ENCODE results near the gene ZBTB49. TPM values are rescaled to one million over a fixed set of nuclear protein-coding genes. Genes with fewer than 3 reads are reported as not detected.
A peak's percentile ranks its signal among the peaks of the same experiment; 100 is the strongest.

The ZBTB49 gene
- total RNA-seq, 1 donor, result 6.2 TPM

DNA sequence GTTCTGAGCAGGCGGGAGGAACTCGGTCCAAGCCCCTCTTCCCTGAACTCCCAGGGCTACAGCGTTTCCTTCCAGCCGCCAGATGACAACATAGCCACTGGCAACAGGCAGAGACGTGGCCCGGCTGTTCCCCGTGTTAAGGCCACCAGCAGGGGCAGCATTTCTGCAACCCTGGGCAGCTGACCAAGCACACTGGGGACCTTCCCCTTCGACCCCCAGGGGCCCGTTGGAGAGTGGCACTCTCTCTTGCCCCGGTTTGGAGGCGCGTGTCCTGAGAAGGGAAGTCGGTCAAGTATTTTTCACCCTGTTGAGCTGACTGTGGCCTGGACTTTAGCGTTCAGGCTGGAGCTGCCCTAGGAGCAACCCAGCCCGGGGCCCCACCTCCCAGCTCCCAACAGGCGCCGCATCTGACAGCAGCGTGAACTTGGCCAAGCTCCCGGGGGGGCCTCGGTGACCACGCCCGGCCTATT is 37.6 kb downstream of the ZBTB49 start:
- peak overlapping the region; percentile 28 for H3K4me3 ChIP-seq (ENCODE audit: insufficient read depth, low read length)
- DNase-seq (ENCODE audit: insufficient read length, low spot score, missing footprints), result peak; percentile 89
- TF ChIP-seq, protein P1, sequence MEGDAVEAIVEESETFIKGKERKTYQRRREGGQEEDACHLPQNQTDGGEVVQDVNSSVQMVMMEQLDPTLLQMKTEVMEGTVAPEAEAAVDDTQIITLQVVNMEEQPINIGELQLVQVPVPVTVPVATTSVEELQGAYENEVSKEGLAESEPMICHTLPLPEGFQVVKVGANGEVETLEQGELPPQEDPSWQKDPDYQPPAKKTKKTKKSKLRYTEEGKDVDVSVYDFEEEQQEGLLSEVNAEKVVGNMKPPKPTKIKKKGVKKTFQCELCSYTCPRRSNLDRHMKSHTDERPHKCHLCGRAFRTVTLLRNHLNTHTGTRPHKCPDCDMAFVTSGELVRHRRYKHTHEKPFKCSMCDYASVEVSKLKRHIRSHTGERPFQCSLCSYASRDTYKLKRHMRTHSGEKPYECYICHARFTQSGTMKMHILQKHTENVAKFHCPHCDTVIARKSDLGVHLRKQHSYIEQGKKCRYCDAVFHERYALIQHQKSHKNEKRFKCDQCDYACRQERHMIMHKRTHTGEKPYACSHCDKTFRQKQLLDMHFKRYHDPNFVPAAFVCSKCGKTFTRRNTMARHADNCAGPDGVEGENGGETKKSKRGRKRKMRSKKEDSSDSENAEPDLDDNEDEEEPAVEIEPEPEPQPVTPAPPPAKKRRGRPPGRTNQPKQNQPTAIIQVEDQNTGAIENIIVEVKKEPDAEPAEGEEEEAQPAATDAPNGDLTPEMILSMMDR (IDR thresholded peaks at IDR 0.05; ENCODE audit: extremely low read depth, low read depth, low read length), result peak; percentile 44

GRCh38 chr4:4328206-4328605 is 38.2 kb downstream of the ZBTB49 start:
- no peak overlapping the region for H3K4me2 ChIP-seq (ENCODE audit: insufficient read depth, low read length)
- no peak overlapping the region for H3K4me3 ChIP-seq (ENCODE audit: insufficient read depth, low read length)
- peaks cover 3% of the 10 kb centered on the region for H3K4me1 ChIP-seq (ENCODE audit: insufficient read depth, low read length)
- no peaks in the 10 kb centered on the region for H3K79me2 ChIP-seq (ENCODE audit: insufficient read depth, low read length)
- no peak overlapping the region for H2AFZ ChIP-seq (ENCODE audit: low read length)
- no peaks in the 10 kb centered on the region for H4K20me1 ChIP-seq (ENCODE audit: insufficient read depth, low read length)
- H3K27me3 ChIP-seq (ENCODE audit: insufficient read depth, low read length), result no peaks in the 10 kb centered on the region
- H3K9me3 ChIP-seq (ENCODE audit: low read depth, low read length), result no peaks in the 10 kb centered on the region
- no peak for DNase-seq (ENCODE audit: insufficient read length, low spot score, missing footprints)
- no peak overlapping the region for H3K27ac ChIP-seq (ENCODE audit: low read depth, low read length)
- TF ChIP-seq, protein P1 (IDR thresholded peaks at IDR 0.05; ENCODE audit: extremely low read depth, low read depth, low read length), result no peak
- no peaks in the 10 kb centered on the region for H3K36me3 ChIP-seq (ENCODE audit: insufficient read depth, low read length)

More for the DNA sequence above, 37.6 kb downstream of the ZBTB49 start:
- Histone ChIP-seq H3K9me3 (ENCODE audit: low read depth, low read length) (no peaks in the 10 kb centered on the region), H3K4me2 (ENCODE audit: insufficient read depth, low read length) (peak overlapping the region; percentile 23), H2AFZ (ENCODE audit: low read length) (peak overlapping the region; percentile 79), H4K20me1 (ENCODE audit: insufficient read depth, low read length) (no peaks in the 10 kb centered on the region), H3K4me1 (ENCODE audit: insufficient read depth, low read length) (no peaks in the 10 kb centered on the region), H3K27ac (ENCODE audit: low read depth, low read length) (no peak overlapping the region), H3K27me3 (ENCODE audit: insufficient read depth, low read length) (no peaks in the 10 kb centered on the region), H3K79me2 (ENCODE audit: insufficient read depth, low read length) (no peaks in the 10 kb centered on the region), H3K36me3 (ENCODE audit: insufficient read depth, low read length) (no peaks in the 10 kb centered on the region)

GRCh38 chr4:4328840-4329239 is 38.8 kb downstream of the ZBTB49 start:
- TF ChIP-seq, protein P1 (IDR thresholded peaks at IDR 0.05; ENCODE audit: extremely low read depth, low read depth, low read length), result no peak
- no peak for DNase-seq (ENCODE audit: insufficient read length, low spot score, missing footprints)
- H3K9me3 ChIP-seq (ENCODE audit: low read depth, low read length), result no peaks in the 10 kb centered on the region
- H3K36me3 ChIP-seq (ENCODE audit: insufficient read depth, low read length), result no peaks in the 10 kb centered on the region
- no peaks in the 10 kb centered on the region for H4K20me1 ChIP-seq (ENCODE audit: insufficient read depth, low read length)
- H3K79me2 ChIP-seq (ENCODE audit: insufficient read depth, low read length), result no peaks in the 10 kb centered on the region
- H3K27me3 ChIP-seq (ENCODE audit: insufficient read depth, low read length), result no peaks in the 10 kb centered on the region
- H3K27ac ChIP-seq (ENCODE audit: low read depth, low read length), result no peak overlapping the region
- H2AFZ ChIP-seq (ENCODE audit: low read length), result no peak overlapping the region
- H3K4me2 ChIP-seq (ENCODE audit: insufficient read depth, low read length), result no peak overlapping the region
- H3K4me1 ChIP-seq (ENCODE audit: insufficient read depth, low read length), result peaks cover 3% of the 10 kb centered on the region
- H3K4me3 ChIP-seq (ENCODE audit: insufficient read depth, low read length), result no peak overlapping the region

- Histone ChIP-seq H3K36me3 (ENCODE audit: insufficient read depth, low read length) (no peaks in the 10 kb centered on the region), H3K4me1 (ENCODE audit: insufficient read depth, low read length) (peaks cover 3% of the 10 kb centered on the region), H3K27me3 (ENCODE audit: insufficient read depth, low read length) (no peaks in the 10 kb centered on the region), H3K79me2 (ENCODE audit: insufficient read depth, low read length) (no peaks in the 10 kb centered on the region), H2AFZ (ENCODE audit: low read length) (no peak overlapping the region), H3K9me3 (ENCODE audit: low read depth, low read length) (no peaks in the 10 kb centered on the region), H3K27ac (ENCODE audit: low read depth, low read length) (no peak overlapping the region), H3K4me2 (ENCODE audit: insufficient read depth, low read length) (no peak overlapping the region), H4K20me1 (ENCODE audit: insufficient read depth, low read length) (no peaks in the 10 kb centered on the region), H3K4me3 (ENCODE audit: insufficient read depth, low read length) (no peak overlapping the region)
- no peak for DNase-seq (ENCODE audit: insufficient read length, low spot score, missing footprints)
- TF ChIP-seq, protein P1 (IDR thresholded peaks at IDR 0.05; ENCODE audit: extremely low read depth, low read depth, low read length), result no peak
Observed at GRCh38 chr4:4329496-4329895, 39.4 kb downstream of the ZBTB49 start.
